GM23248 (cell line): ENCODE measurements around the gene PCDHGA1.

ENCODE experiments used
- EZH2 ChIP-seq: fragments of 200-600 bp; sonication (generic); IDR thresholded peaks from 2 replicates; pipeline ENCODE4 v1.6.1; 2018; ENCODE audit warnings: antibody characterized with exemption, mild to moderate bottlenecking; ENCODE audit not compliant: insufficient read depth, poor library complexity, severe bottlenecking
- EZH2phosphoT487 ChIP-seq: fragments of 200-600 bp; sonication (generic); IDR thresholded peaks from 2 replicates; pipeline ENCODE4 v1.6.1; 2018; ENCODE audit warnings: antibody characterized with exemption, moderate library complexity, mild to moderate bottlenecking, low read depth; ENCODE audit not compliant: insufficient read depth

DNA sequence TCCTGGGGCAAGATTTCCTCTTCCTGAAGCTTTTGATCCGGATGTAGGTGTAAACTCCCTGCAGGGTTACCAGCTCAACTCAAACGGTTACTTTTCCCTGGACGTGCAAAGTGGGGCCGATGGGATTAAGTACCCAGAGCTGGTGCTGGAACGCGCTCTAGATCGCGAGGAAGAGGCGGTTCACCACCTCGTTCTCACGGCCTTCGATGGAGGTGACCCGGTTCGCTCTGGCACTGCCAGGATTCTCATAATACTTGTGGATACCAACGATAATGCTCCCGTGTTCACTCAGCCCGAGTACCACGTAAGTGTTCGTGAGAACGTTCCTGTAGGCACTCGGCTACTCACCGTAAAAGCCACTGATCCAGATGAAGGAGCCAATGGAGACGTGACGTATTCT lies 25.3 kb downstream of the PCDHGA1 start:
- no peak for TF ChIP-seq EZH2
- no peak for TF ChIP-seq EZH2phosphoT487
